Uterus (tissue), 4 donors: Measurements from ENCODE around the gene SFXN1. TPM values are rescaled to one million over a fixed set of nuclear protein-coding genes. Genes with fewer than 3 reads are reported as not detected.
A peak's percentile ranks its signal among the peaks of the same experiment; 100 is the strongest.
"Not testable (repeated sequence)": the region's sequence is repeated elsewhere in the genome, so short reads cannot be mapped to it uniquely, and the experiment has no call there.

Source experiments
- DNase-seq, 2 donors: peaks; one replicate each; pipeline ENCODE4 v3.0.0-alpha.2; 2019 to 2020
- H3K27ac ChIP-seq, 2 donors: fragments of 200-600 bp; sonication (generic); 1 replicate in 1 of 2; 2 replicates in 1 of 2; pipeline ENCODE4 v1.5.1; 2016 to 2018
- H3K27me3 ChIP-seq, 2 donors: fragments of 200-600 bp; sonication (generic); one replicate each; pipeline ENCODE4 v1.5.1; 2018 to 2019; ENCODE audit warnings: control low read depth in 1 of 2
- H3K36me3 ChIP-seq, 2 donors: fragments of 200-600 bp; sonication (generic); one replicate each; pipeline ENCODE4 v1.5.1; 2019; ENCODE audit warnings: control low read depth in 1 of 2
- H3K4me1 ChIP-seq, 2 donors: fragments of 200-600 bp; sonication (generic); one replicate each; pipeline ENCODE4 v1.5.1; 2018 to 2019; ENCODE audit warnings: control low read depth in 1 of 2
- H3K4me3 ChIP-seq, 2 donors: fragments of 200-600 bp; sonication (generic); 1 replicate in 1 of 2; 2 replicates in 1 of 2; pipeline ENCODE4 v1.5.1; 2018 to 2019; ENCODE audit warnings: mild to moderate bottlenecking in 1 of 2
- H3K9me3 ChIP-seq, 2 donors: fragments of 200-600 bp; sonication (generic); one replicate each; pipeline ENCODE4 v1.5.1; 2019; ENCODE audit warnings: control low read depth in 1 of 2
- CTCF ChIP-seq, 4 experiments: fragments of 200-600 bp in 2 of 4; fragments of 450-650 bp in 2 of 4; sonication (generic) in 2 of 4; IDR thresholded peaks; one replicate each; pipeline ENCODE4 v1.5.1; 2016 to 2019; ENCODE audit warnings: antibody characterized with exemption in 4 of 4, mild to moderate bottlenecking in 2 of 4, moderate library complexity in 1 of 4
- POLR2A ChIP-seq, 2 donors: fragments of 450-650 bp; IDR thresholded peaks; one replicate each; pipeline ENCODE4 v1.6.1; 2016; ENCODE audit warnings: antibody characterized with exemption in 2 of 2, mild to moderate bottlenecking in 1 of 2, moderate library complexity in 1 of 2
- intact Hi-C: fragments of 100-400 bp; cut with DNase I; formaldehyde crosslinking; loops from one replicate; pipeline ENCODE4 v1.15.1; 2023; ENCODE audit warnings: low total_unique reads
- total RNA-seq, 4 donors: library from RNA; depleted of rRNA in 3 of 4; stranded (reverse); fragments of >200 nt in 3 of 4; gene quantifications; one replicate each; pipeline versions ENCODE4 v1.1.0 to v1.2.4, GENCODE V29; 2014 to 2023
- donor health status: DM: yes; HTN: yes; CAD: no.

Gene SFXN1
- total RNA-seq, 4 donors from 2014 or later: 4.9 to 63.5 (median 42.3) TPM

- TF ChIP-seq CTCF (IDR thresholded peaks at IDR 0.05) (no peak), POLR2A (IDR thresholded peaks at IDR 0.05) (no peak)
- Histone ChIP-seq H3K4me1 (peaks cover 0 to 5% of the 10 kb centered on the region in 2 donors), H3K9me3 (no peaks in the 10 kb centered on the region), H3K36me3 (no peaks in the 10 kb centered on the region), H3K4me3 (no peak overlapping the region), H3K27me3 (no peaks in the 10 kb centered on the region), H3K27ac (peak overlapping the region in 1 of 2 donors; percentile 75)
- intact Hi-C loops: no loop called here
- no peak for DNase-seq
Measured at GRCh38 chr5:175493726-175494125, 15.4 kb downstream of the SFXN1 start.

- no peak for DNase-seq
- peak overlapping the region in 1 of 2 donors; percentile 75 for H3K27ac ChIP-seq
- H3K36me3 ChIP-seq: no peaks in the 10 kb centered on the region
- intact Hi-C loops: no loop called here
- no peaks in the 10 kb centered on the region for H3K27me3 ChIP-seq
- peaks cover 0 to 5% of the 10 kb centered on the region in 2 donors for H3K4me1 ChIP-seq
- no peak for TF ChIP-seq CTCF (IDR thresholded peaks at IDR 0.05)
- TF ChIP-seq POLR2A (IDR thresholded peaks at IDR 0.05): no peak
- no peak overlapping the region for H3K4me3 ChIP-seq
- no peaks in the 10 kb centered on the region for H3K9me3 ChIP-seq
Measured at GRCh38 chr5:175494264-175495183, 16.2 kb downstream of the SFXN1 start.

- TF ChIP-seq CTCF (IDR thresholded peaks at IDR 0.05) (no peak), POLR2A (IDR thresholded peaks at IDR 0.05) (no peak)
- Histone ChIP-seq H3K4me3 (no peak overlapping the region), H3K9me3 (no peaks in the 10 kb centered on the region), H3K27ac (no peak overlapping the region), H3K36me3 (no peaks in the 10 kb centered on the region), H3K27me3 (no peaks in the 10 kb centered on the region), H3K4me1 (no peaks in the 10 kb centered on the region)
- DNase-seq: no peak
- intact Hi-C loops: no loop called here
Measured at GRCh38 chr5:175501759-175502158, 23.4 kb downstream of the SFXN1 start.

GRCh38 chr5:175507671-175508070 is 29.3 kb downstream of the SFXN1 start:
- DNase-seq, H3K4me1 ChIP-seq, H3K27ac ChIP-seq, intact Hi-C loops, H3K4me3 ChIP-seq, H3K27me3 ChIP-seq, H3K9me3 ChIP-seq, H3K36me3 ChIP-seq: not testable (repeated sequence)

GRCh38 chr5:175508896-175509295 is 30.5 kb downstream of the SFXN1 start:
- H3K4me3 ChIP-seq: no peak overlapping the region
- no peaks in the 10 kb centered on the region for H3K4me1 ChIP-seq
- intact Hi-C loops: no loop called here
- no peaks in the 10 kb centered on the region for H3K36me3 ChIP-seq
- no peak overlapping the region for H3K27ac ChIP-seq
- no peaks in the 10 kb centered on the region for H3K27me3 ChIP-seq
- TF ChIP-seq POLR2A (IDR thresholded peaks at IDR 0.05) (no peak), CTCF (IDR thresholded peaks at IDR 0.05) (no peak)
- no peak for DNase-seq
- H3K9me3 ChIP-seq: no peaks in the 10 kb centered on the region
